Activated naive CD4-positive, alpha-beta T cell treated with anti-CD3 and anti-CD28 coated beads for 36 hours (primary cell): Measurements from ENCODE around the gene HSD3B1. TPM values are rescaled to one million over a fixed set of nuclear protein-coding genes. Genes with fewer than 3 reads are reported as not detected.

ENCODE experiments used
- CTCF ChIA-PET: fragments of 350-600 bp; sonication (Branson Sonifier 250); formaldehyde crosslinking; loops from one replicate; lab custom pipeline; 2021; ENCODE audit warnings: antibody characterized with exemption; lab: Charles Lee
- DNase-seq: peaks from one replicate; pipeline ENCODE4 v3.0.0-alpha.2; 2020
- H3K27ac Mint-ChIP-seq: one replicate; pipeline ENCODE4 v1.8.0; 2021; ENCODE audit warnings: mild to moderate bottlenecking, mixed read lengths
- H3K27me3 Mint-ChIP-seq: one replicate; pipeline ENCODE4 v1.8.0; 2021; ENCODE audit warnings: low read depth, mixed read lengths
- H3K36me3 Mint-ChIP-seq: one replicate; pipeline ENCODE4 v1.8.0; 2021; ENCODE audit warnings: low read depth, mixed read lengths
- H3K4me1 Mint-ChIP-seq: one replicate; pipeline ENCODE4 v1.8.0; 2021; ENCODE audit warnings: low read depth, mixed read lengths
- H3K4me3 Mint-ChIP-seq: one replicate; pipeline ENCODE4 v1.8.0; 2021; ENCODE audit warnings: mild to moderate bottlenecking, moderate library complexity, mixed read lengths
- H3K9me3 Mint-ChIP-seq: one replicate; pipeline ENCODE4 v1.8.0; 2021; ENCODE audit warnings: mixed read lengths
- intact Hi-C: fragments of 100-400 bp; cut with micrococcal nuclease; formaldehyde crosslinking; loops from one replicate; pipeline ENCODE4 v1.15.1; 2023
- total RNA-seq, 2 experiments: library from RNA; stranded (reverse); gene quantifications; one replicate each; pipeline ENCODE4 v1.2.3, GENCODE V29; 2021

The HSD3B1 gene
- total RNA-seq, 2 experiments from 2014 or later, result not detected

DNA sequence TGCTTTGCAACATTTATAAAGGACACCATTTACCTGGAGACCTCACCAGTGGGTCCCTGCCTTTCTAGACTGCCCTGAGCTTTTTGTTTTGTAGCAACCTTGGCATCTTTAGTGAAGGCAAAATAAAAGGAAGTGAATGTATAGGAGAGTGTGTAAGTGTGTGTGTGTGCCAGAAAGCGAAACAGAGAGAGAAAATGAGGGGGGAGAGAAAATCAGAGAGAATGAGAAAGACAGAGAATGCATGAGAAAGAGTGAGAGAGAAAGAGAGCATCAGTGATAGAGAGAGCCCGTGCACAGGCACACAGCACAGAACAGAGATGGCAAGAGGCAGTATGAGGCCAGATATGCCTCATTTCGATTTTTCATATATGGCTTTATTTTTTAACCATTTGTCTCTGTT is 57.5 kb downstream of the HSD3B1 start:
- CTCF ChIA-PET, result no interaction called here

More for the DNA sequence above, 57.5 kb downstream of the HSD3B1 start:
- intact Hi-C loops, result no loop called here
- Mint-ChIP-seq H3K36me3 (no peaks in the 10 kb centered on the region), H3K4me3 (no peak overlapping the region), H3K27ac (no peak overlapping the region), H3K27me3 (peaks cover 11% of the 10 kb centered on the region), H3K4me1 (no peaks in the 10 kb centered on the region), H3K9me3 (no peaks in the 10 kb centered on the region)
- DNase-seq, result no peak

Other genes starting within 250 kb of the HSD3B1 start
- not detected for gene HAO2, start 138.4 kb upstream of the HSD3B1 start, total RNA-seq
- not detected for gene HSD3B2, start 92.1 kb upstream of the HSD3B1 start, total RNA-seq
- gene ZNF697, start 141.1 kb downstream of the HSD3B1 start, total RNA-seq, result under 1 TPM; 0.41 to 0.59 TPM
- 100 to 1,000 TPM; 422 to 439 TPM for gene PHGDH, start 204.7 kb downstream of the HSD3B1 start, total RNA-seq